Ishikawa (cell line): Measurements from ENCODE around the gene KNOP1.

Source experiments
- CEBPB ChIP-seq: IDR thresholded peaks from 2 replicates; pipeline ENCODE4 v1.6.1; 2012
- CREB1 ChIP-seq: IDR thresholded peaks from 2 replicates; pipeline ENCODE4 v1.6.1; 2012; ENCODE audit warnings: low read depth
- EGR1 ChIP-seq: IDR thresholded peaks from 2 replicates; pipeline ENCODE4 v1.6.1; 2012
- EP300 ChIP-seq: IDR thresholded peaks from 2 replicates; pipeline ENCODE4 v1.6.1; 2012; ENCODE audit warnings: borderline replicate concordance
- FOXM1 ChIP-seq: IDR thresholded peaks from 2 replicates; pipeline ENCODE4 v1.6.1; 2012; ENCODE audit warnings: low read depth, borderline replicate concordance
- NFIC ChIP-seq: IDR thresholded peaks from 2 replicates; pipeline ENCODE4 v1.6.1; 2012
- RAD21 ChIP-seq: IDR thresholded peaks from 2 replicates; pipeline ENCODE4 v1.6.1; 2012; ENCODE audit warnings: low read depth
- TAF1 ChIP-seq: IDR thresholded peaks from 2 replicates; pipeline ENCODE4 v1.6.1; 2012; ENCODE audit warnings: low read depth, mild to moderate bottlenecking
- TCF12 ChIP-seq: IDR thresholded peaks from 2 replicates; pipeline ENCODE4 v1.6.1; 2012; ENCODE audit warnings: low read depth
- TEAD4 ChIP-seq: IDR thresholded peaks from 2 replicates; pipeline ENCODE4 v1.6.1; 2012
- USF1 ChIP-seq: IDR thresholded peaks from 2 replicates; pipeline ENCODE4 v1.6.1; 2012
- YY1 ChIP-seq: IDR thresholded peaks from 2 replicates; pipeline ENCODE4 v1.6.1; 2012; ENCODE audit warnings: low read depth
- ZBTB7A ChIP-seq: IDR thresholded peaks from 2 replicates; pipeline ENCODE4 v1.6.1; 2012; ENCODE audit warnings: low read depth
- TF ChIP-seq, protein P1 (sequence below): IDR thresholded peaks from 2 replicates; pipeline ENCODE4 v1.6.1; 2012; ENCODE audit warnings: low read depth, mild to moderate bottlenecking
- TF ChIP-seq, protein P2 (sequence below): IDR thresholded peaks from 2 replicates; pipeline ENCODE4 v1.6.1; 2012

Gene KNOP1

DNA sequence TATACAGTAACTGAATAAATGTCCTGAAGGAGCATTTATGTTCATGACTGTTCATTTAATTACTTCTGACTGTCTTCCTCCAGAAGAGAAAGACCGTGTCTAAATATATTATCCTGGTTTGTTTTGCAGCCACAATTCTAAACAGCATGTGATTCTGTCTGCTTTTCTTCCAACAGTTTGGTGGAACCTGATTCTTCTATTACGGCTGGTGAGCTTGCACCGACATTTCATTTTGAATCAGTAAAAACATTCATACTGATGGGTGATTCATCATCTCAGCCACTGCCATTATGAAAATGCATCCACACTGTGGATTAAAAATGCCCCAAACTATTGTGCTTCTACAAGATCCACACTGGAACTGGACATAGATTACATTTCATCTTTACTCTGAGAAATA, 16.9 kb downstream of the KNOP1 start:
- TF ChIP-seq TAF1 = no peak
- TF ChIP-seq EGR1 = no peak
- TF ChIP-seq, protein P1, sequence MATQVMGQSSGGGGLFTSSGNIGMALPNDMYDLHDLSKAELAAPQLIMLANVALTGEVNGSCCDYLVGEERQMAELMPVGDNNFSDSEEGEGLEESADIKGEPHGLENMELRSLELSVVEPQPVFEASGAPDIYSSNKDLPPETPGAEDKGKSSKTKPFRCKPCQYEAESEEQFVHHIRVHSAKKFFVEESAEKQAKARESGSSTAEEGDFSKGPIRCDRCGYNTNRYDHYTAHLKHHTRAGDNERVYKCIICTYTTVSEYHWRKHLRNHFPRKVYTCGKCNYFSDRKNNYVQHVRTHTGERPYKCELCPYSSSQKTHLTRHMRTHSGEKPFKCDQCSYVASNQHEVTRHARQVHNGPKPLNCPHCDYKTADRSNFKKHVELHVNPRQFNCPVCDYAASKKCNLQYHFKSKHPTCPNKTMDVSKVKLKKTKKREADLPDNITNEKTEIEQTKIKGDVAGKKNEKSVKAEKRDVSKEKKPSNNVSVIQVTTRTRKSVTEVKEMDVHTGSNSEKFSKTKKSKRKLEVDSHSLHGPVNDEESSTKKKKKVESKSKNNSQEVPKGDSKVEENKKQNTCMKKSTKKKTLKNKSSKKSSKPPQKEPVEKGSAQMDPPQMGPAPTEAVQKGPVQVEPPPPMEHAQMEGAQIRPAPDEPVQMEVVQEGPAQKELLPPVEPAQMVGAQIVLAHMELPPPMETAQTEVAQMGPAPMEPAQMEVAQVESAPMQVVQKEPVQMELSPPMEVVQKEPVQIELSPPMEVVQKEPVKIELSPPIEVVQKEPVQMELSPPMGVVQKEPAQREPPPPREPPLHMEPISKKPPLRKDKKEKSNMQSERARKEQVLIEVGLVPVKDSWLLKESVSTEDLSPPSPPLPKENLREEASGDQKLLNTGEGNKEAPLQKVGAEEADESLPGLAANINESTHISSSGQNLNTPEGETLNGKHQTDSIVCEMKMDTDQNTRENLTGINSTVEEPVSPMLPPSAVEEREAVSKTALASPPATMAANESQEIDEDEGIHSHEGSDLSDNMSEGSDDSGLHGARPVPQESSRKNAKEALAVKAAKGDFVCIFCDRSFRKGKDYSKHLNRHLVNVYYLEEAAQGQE = no peak
- no peak for TF ChIP-seq YY1
- TF ChIP-seq USF1 = no peak
- no peak for TF ChIP-seq CEBPB
- no peak for TF ChIP-seq NFIC

DNA sequence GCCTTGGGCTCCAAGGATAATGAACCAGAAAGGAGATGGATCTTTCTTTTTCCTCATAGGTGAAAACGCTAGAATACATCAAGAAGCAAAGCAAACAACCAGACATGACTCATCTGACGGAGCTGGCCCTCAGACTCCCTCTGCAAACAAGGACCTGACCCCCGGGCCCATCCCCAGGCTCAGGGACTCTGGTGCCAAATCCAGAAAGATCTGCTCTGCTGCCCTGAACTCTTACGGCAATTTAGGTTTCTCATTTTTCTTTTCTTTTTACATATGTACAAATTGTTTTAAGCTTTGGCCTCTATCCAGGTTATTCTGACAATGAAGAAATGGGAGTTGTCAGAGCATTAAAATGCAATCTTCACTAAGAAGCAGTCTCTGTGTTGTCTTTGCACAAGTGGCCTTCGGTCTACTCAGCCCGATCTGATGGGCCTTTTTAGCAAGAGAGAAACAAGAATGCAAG, 17.7 kb downstream of the KNOP1 start:
- no peak for TF ChIP-seq CEBPB
- TF ChIP-seq TCF12 = no peak
- TF ChIP-seq RAD21 = no peak
- no peak for TF ChIP-seq TAF1
- TF ChIP-seq YY1 = no peak
- TF ChIP-seq TEAD4 = no peak
- no peak for TF ChIP-seq NFIC
- no peak for TF ChIP-seq USF1
- TF ChIP-seq EGR1 = no peak
- no peak for TF ChIP-seq FOXM1

GRCh38 chr16:19699472-19699871, 18.6 kb downstream of the KNOP1 start:
- no peak for TF ChIP-seq CEBPB
- TF ChIP-seq CREB1 = no peak
- TF ChIP-seq TCF12 = no peak
- no peak for TF ChIP-seq FOXM1
- TF ChIP-seq RAD21 = no peak
- TF ChIP-seq NFIC = no peak
- no peak for TF ChIP-seq EP300
- TF ChIP-seq, protein P1 = no peak
- no peak for TF ChIP-seq YY1
- no peak for TF ChIP-seq EGR1
- TF ChIP-seq ZBTB7A = no peak
- TF ChIP-seq TEAD4 = no peak
- no peak for TF ChIP-seq TAF1
- TF ChIP-seq, protein P2, sequence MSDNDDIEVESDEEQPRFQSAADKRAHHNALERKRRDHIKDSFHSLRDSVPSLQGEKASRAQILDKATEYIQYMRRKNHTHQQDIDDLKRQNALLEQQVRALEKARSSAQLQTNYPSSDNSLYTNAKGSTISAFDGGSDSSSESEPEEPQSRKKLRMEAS = no peak
- no peak for TF ChIP-seq USF1

GRCh38 chr16:19698480-19699465, 19.3 kb downstream of the KNOP1 start:
- no peak for TF ChIP-seq ZBTB7A
- TF ChIP-seq FOXM1 = no peak
- no peak for TF ChIP-seq CREB1

GRCh38 chr16:19697756-19698318, 20.2 kb downstream of the KNOP1 start:
- TF ChIP-seq CEBPB = no peak
- no peak for TF ChIP-seq TCF12
- TF ChIP-seq TAF1 = no peak
- no peak for TF ChIP-seq RAD21
- TF ChIP-seq, protein P2 = no peak
- TF ChIP-seq USF1 = no peak
- no peak for TF ChIP-seq FOXM1
- TF ChIP-seq EP300 = no peak
- no peak for TF ChIP-seq TEAD4
- TF ChIP-seq CREB1 = no peak
- no peak for TF ChIP-seq NFIC
- no peak for TF ChIP-seq EGR1
